ENCODE results near the gene GUCA1C. TPM values are rescaled to one million over a fixed set of nuclear protein-coding genes. Genes with fewer than 3 reads are reported as not detected.

Gene GUCA1C, protein sequence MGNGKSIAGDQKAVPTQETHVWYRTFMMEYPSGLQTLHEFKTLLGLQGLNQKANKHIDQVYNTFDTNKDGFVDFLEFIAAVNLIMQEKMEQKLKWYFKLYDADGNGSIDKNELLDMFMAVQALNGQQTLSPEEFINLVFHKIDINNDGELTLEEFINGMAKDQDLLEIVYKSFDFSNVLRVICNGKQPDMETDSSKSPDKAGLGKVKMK
- total RNA-seq (2022; extraction: Qiagen RNA extraction; ENCODE audit: low read depth): not detected in 5 replicates

DNA sequence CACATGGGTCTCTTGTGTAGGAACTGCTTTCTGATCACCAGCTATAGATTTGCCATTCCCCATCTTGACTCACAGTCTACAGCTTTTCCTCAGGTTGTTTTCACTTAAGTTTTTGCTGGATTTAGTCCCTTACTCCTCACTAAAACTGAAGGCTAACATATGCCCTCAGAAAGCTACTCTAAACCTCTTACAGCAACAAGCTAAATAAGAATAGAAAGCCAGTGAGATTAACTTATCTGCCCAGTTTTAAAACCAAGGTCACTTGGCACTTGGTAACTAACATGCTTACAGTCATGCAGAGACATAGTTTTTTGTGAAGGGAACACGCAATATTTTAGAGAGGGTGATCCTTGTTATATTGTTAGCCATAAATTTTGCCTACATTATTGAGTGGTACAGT lies at the start of gene GUCA1C:
Gene GUCA1C (minus strand): TSS at position 180 of the 400 bp plus-strand sequence. CDS start 117 bp downstream, at position 63.

Other genes with a start within 250 kb of the GUCA1C start
- gene RETNLB, start 196.5 kb downstream of the GUCA1C start, total RNA-seq (2022; extraction: Qiagen RNA extraction; ENCODE audit: low read depth): not detected in 5 replicates
- gene TRAT1, start 131.1 kb downstream of the GUCA1C start, total RNA-seq (2022; extraction: Qiagen RNA extraction; ENCODE audit: low read depth): not detected in 5 replicates
- gene MORC1, start 164.3 kb upstream of the GUCA1C start, total RNA-seq (2022; extraction: Qiagen RNA extraction; ENCODE audit: low read depth): not detected in 5 replicates
- not detected in 5 replicates for gene C3orf85, start 182.8 kb upstream of the GUCA1C start, total RNA-seq (2022; extraction: Qiagen RNA extraction; ENCODE audit: low read depth)

Measured in A549 treated with RU486 at 1 μM for 4 hours (cell line).